ENCODE results near the gene BABAM1.

GRCh38 chr19:17327068-17327653 lies 59.9 kb downstream of the BABAM1 start:
- TF ChIP-seq EP300 (IDR thresholded peaks at IDR 0.05) (no peak), CTCF (IDR thresholded peaks at IDR 0.05) (no peak)
